NK-92 treated with Interleukin-12 subunit alpha and Interleukin-12 subunit beta, amount 100 ng/mL, for 24 hours (cell line): Measurements from ENCODE around the gene SH3BGRL2.
"Not testable (repeated sequence)": the region's sequence is repeated elsewhere in the genome, so short reads cannot be mapped to it uniquely, and the experiment has no call there.

Experiments
- DNase-seq: peaks from one replicate; lab custom pipeline; 2025; lab: John Stamatoyannopoulos, UW

The SH3BGRL2 gene

GRCh38 chr6:79745282-79745681 lies 114.2 kb downstream of the SH3BGRL2 start:
- DNase-seq, result not testable (repeated sequence)

DNA sequence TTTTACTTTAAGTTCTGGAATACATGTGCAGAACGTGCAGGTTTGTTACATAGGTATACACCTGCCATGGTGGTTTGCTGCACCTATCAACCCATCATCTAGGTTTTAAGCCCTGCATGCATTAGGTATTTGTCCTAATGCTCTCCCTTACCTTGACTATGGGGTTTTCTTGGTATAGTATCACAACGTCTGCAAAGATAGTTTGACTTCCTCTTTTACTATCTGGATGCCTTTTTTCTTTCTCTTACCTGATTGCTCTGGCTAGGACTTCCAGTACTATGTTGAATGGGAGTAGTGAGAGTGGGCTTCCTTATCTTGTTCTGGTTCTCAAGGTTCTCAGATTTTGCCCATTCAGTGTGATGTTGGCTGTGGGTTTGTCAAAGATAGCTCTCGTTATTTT lies 115.2 kb downstream of the SH3BGRL2 start:
- not testable (repeated sequence) for DNase-seq

DNA sequence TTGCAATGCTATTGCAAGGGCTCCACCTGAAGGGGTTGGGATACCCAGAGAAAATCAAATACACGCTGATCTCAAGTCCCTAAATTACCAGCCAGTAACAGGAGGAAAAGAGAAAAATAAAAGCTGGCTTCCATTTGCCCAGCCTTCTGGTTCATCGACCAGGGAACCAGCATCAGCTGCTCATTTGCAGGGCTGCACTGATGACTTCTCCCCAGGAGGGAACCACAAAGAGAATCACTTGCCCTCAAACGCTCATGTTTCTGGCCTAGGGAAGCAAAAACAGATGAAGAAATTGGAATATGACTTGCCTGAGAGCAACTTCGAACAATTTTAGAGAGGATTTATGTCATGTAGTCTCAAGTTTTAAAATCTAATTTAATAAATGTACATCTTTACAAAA lies 119.7 kb downstream of the SH3BGRL2 start:
- DNase-seq, result no peak
